ENCODE measurements around the gene IQGAP1.

DNA sequence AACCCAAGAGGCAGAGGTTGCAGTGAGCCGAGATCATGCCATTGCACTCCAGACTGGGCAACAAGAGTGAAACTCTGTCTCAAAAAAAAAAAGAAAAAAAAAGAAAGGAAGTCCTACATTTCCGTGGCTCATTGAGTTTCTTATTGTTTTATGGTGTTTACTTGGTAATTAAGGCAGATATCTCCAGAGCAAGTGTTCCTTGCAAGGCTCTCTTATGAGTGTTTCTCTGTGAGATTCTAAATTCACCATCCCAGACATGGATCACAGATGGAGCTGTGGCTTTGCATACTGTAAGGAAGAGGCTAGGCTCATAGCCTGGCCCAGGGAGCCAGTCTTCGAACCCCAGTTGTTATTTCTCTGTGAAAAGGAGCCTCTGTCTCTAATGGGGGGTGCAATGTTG lies 53.0 kb downstream of the IQGAP1 start:
- TF ChIP-seq ARNT (IDR thresholded peaks at IDR 0.05) (no peak), L3MBTL2 (conservative IDR thresholded peaks at IDR 0.05) (no peak)

Data from HEK293T (cell line).